IPS DF 4.7 (cell line): ENCODE measurements around the gene FAM149B1.
A peak's percentile ranks its signal among the peaks of the same experiment; 100 is the strongest.
"Not testable (repeated sequence)": the region's sequence is repeated elsewhere in the genome, so short reads cannot be mapped to it uniquely, and the experiment has no call there.

ENCODE experiments used
- DNase-seq: peaks from one replicate; pipeline ENCODE4 v3.0.0-alpha.2; 2013; ENCODE audit warnings: low spot score; ENCODE audit errors: extremely low read depth

FAM149B1 gene

DNA sequence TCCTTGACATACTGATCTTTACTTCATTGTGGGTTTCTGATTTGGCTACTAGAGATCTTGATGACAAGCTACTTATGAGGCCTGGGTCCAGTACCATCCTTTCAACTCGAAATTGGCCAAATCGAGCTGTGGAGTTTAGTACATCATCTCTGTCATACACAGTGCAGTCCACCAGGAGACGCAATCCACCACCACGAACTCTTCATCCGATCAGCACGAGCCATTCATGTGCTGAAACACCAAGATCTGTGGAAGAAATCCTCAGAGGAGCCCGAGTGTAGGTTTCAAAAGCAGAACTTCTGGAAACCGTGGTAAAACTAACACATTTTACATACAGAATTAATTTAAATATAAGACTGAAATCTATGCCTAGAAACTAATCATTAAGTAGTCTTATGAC is 65.0 kb downstream of the FAM149B1 start:
- DNase-seq: no peak

DNA sequence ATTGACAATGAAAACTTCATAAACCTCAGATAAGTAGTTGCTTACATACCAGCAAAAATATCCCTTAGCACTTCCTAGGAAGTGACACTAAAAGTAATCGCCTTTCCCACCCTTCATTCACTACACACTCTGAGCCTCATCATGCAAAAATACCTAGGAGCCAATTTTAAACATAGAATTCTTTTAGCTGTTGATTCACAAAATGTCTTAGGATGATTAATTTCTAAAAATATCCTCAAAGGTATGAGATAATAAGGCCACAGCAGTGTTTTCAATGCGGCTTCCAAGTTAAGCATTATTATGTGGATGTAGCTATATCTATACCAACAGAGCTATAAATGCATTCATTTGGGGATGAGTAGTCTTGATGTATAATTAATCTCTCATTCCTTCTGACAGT is 66.0 kb downstream of the FAM149B1 start:
- DNase-seq: no peak

DNA sequence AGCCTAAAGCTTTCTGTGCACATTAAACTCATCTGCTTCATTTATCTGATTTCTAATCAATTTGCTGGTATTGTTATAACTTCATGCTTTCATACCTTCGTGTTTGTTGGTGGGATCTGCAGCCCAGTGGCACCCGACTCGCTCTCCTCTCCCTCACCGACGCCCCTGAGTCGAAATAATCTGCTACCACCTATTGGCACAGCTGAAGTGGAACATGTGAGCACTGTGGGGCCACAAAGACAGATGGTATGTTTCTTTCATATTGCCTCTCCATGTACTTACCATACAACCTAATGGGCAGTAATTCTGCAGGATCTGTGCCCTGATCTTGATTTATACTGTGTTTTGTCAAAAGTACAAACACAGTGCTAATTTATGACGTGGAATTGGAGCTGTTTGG is 66.8 kb downstream of the FAM149B1 start:
- DNase-seq: no peak

DNA sequence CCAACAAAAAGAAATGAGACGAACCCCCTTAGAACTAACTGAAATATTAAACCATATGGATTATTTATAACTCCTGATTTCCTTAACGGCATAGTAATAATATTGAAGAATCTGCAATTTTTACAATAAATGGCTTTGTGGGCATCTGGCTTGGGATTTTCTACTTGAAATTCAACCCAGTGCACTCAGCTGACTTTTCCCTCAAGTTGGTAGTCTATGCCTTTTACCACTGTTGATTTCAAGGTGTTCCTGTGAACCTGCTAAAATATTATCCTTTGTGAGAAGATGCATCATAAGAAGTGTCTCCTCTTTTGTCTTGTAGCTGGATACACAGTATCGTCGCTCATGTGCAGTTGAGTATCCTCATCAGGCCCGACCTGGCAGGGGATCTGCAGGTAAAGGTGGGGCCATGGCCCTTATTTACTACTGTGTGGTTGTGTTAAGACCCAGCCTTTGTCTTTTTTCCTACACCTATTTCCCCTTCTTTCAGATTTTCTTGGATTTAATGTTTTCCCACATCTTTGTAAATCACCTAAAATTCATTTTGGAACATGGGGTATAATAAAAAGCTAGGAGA is 71.2 kb downstream of the FAM149B1 start:
- DNase-seq: no peak

DNA sequence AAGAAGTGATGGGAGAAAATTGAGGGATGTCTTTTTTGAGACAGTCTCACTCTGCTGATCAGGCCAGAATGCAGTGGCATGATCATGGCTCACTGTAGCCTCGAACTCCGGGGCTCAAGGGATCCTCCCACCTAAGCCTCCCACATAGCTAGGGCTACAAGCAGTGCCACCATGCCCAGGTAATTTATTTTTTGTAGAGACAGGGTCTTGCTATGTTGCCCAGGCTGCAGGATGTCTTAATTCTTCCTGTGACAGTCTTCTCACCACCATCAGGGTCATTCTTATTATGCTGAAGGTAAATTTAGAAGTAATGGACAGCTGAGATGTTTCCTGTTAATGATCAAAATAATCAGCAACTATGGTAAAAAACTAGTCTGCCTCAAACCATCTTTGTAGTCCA is 72.0 kb downstream of the FAM149B1 start:
- no peak for DNase-seq

DNA sequence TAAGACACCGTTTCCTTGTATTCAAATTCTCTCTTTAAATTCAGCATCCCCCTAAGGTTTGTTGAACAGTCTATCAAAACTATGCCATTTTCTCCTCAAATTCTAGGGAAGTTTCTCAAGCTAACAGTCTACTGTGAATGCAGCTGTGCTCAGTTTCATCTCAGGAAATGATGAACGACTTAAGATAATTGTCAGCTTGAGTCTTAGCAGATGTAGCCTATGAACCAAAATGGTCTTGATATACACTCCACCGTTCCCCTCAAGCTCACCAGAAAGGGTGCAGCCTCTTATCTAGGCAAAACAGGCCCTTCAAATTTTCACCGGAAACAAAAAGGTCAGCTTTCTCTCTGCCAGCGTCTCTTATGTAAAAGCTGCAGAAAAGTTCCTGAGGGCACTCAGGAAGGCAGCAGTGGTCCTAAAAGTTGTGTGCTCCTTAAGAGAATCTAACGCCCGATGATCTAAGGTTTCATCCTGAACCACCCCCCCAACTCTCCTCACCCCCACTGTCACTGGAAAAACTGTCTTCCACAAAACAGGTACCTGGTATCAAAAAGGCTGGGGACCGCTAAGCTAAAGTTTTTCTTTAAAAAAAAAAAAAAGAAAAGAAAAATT is 77.1 kb downstream of the FAM149B1 start:
- DNase-seq: no peak

DNA sequence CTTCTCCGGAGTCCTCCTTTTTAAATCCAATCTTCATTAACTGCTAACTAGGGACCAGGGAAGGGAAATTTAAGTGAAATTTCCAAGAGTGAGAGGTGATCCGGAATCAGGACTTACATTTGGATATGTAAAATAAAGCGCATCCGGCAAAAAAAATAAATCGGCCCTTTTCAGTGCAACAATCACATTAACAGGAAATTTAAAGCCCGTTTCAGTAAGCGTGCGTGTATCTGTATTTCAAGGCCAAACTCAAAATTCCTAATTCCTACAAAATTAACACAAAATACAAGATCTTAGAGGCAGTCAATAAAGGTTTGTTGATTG is 78.4 kb downstream of the FAM149B1 start:
- DNase-seq: no peak

DNA sequence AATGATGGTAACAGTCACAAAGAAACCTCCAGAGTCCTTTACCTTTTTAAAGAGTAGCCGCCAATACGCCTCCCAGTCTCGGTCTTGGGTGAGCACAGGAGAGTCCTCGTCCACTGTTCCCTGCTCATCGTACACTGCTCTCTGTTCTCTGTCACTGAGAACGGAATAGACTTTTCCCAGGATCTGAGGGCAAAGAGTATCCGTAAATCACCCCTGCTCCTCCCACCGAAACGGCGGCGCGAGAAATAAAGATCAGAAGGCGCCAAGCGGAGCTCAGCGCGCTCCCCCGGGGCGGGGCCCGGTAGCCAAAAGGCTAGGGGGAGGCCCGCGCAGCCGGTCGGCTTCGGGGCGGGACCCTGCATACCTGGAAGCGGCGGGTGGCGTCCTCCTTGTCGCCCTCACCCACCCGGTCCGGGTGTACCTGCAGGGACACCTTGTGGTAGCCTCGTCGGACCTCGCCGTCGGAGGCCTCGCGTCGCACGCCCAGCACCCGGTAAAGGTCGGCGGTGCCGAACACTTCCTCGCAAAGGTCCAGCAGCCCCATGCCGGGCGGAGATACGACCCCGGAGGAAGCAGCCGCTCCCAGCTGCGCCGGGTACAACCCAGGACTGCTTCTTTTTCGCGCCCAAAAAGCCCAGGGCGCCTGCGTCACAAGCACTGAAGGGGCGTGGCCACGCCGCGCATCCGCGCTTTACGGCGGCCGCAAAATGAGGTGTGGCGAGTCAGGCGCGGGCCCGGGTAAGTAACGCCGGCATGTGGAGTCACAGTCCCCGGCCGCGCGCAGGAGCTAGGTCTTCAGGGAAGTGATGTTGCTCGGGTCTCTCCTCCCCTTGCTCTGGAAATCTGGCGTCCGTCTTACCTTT is 79.0 kb downstream of the FAM149B1 start, which contains the start of gene DNAJC9:
Gene DNAJC9, minus strand, starts transcription at position 610 of the 863 bp plus-strand sequence. Its CDS starts 66 bp downstream, at position 544.
- peak; percentile 64 for DNase-seq

DNA sequence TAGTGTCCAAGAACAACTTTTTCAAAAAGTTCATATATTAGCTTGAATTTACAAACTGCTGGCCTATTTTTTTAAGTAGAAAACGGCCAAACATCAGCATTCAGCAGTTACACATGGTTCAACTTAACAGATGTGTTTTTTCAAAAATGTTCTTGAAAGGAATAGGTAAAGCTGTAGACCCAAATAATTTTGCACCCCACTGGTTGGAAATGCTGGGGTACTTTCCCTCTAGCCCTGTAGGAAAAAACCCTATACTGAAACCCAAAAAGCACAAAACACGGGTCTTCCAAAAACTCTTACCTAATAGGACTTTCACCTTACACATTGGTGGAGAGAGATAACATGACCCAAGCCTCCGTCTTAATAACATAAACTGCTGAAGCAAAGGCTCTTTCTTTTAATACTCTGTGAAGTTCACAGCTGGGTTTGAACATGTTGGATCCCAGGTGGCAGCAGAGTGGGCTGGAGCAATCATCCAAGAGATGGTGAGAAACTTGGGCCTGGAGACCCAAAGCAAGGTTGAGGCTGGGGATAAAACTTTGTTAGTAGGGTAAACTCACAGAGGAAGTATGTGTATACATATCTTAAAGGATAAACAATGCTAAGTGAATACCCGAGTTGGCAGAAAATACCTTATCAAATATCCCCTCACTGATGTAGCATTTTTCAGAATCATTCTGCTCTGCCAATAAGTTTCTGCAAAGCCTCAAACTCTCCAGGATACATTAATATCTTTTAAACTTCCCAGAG is 79.8 kb downstream of the FAM149B1 start:
- DNase-seq: no peak

DNA sequence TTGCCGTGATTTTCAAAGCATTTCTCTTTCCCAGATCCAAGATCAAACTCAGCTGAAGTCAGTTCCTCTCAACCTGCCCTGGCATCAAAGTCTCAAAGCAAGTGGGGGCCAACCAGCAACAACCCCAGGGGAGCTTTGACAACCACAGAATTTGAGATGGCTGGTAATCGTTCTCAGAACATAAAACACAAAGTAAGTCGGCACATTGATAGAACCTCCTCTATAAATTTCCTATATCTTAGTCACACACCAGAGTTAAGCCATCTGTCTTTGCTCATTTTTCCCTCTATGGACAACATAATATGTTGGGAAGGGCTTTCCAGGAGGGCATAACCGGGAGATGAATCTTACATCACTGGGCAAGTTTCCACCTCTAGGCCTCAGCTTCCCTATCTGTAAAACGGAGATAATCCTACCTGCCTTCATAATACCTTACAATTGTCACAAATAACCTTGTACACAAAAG is 80.4 kb downstream of the FAM149B1 start:
- DNase-seq: no peak

DNA sequence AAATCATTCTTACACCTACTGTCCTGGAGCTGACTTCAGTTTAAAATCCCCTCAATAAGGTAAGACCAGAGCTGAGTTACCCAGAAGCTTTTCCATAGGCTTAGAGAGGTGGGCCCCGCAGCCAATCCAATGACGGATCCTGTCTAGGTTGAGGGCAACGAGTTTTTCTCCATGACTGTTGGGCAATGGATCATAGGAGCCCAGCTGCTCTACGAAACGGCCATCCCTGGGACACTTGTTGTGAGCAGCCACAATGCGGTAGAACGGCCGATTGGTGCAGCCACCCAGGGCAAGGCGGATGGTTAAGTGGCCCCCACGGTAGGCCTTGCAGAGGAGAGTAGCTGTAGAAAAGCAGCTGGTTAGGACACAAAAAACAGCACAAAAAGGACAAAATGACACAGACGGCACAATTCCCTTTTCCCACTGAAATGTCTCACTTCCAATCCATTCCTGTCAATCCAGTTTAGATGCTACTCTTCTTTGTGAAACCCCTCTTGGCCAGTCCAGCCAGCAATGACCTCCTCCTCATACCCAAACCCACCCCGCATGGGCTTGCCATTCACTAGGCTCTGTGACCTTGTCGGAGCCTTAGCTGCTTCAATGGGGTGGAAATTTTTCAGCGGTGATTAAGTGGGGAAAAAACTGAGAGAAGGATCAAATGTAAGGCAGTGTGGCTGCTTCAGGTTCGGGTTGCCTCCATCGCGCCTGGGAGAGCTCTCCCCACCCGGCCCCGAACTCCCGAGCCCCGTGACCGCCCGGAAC is 83.9 kb downstream of the FAM149B1 start:
- DNase-seq: no peak

DNA sequence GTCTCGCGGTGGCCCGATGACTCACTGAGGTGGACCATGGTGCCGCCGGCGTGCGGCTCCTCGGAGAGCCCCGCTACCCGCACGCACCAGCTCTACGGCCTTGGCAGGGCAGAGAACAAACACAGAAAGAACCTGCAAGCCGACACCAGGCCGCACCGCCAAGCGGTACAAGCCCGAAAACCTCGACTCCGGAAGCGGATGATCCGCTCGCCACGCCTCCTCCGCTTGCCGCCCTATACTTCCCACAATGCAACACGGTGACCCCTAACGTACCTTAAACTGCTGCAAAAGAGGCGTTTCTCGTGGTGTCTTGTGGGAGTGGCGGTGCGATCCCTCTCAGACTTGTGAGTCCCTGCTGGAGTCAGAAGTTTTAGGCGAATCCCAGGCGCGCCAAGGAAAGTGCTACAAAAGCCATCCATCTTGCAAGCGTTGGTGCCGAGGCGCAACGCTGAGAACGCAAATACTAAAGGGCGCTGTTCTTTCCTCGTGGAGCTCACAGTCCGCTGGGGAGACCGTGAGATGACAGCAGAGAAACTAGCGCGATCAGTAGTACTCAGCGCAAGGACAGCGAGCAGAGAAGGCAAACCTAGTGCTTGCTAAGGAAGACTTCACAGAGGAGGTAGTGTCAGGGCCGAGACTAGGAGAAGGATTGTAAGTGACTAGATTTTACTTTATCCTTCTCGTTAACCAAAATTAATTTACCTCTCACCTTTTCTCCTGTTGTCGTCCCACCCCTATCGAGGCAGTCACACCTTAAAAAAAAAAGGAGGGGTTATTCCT is 84.7 kb downstream of the FAM149B1 start, which contains the start of gene MRPS16:
Gene MRPS16, minus strand, starts transcription at position 200 of the 780 bp plus-strand sequence. Its CDS starts 162 bp downstream, at position 38.
- peak; percentile 93 for DNase-seq

DNA sequence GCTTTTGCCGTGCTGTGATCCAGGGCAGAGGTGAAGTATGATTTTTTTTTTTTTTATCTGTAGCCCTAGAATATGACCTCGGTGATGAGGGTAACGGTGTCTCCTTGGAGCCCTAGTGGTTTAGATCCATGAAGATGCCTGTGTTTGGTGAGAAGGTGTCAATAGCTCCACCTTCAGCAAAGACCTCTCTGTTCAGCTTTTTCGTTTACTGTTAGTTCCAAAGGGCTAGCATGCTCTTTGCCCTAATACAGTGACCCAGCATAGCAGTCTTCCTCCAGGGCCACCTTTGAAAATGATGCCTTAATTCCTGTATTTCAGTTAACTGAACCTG is 85.3 kb downstream of the FAM149B1 start:
- no peak for DNase-seq

DNA sequence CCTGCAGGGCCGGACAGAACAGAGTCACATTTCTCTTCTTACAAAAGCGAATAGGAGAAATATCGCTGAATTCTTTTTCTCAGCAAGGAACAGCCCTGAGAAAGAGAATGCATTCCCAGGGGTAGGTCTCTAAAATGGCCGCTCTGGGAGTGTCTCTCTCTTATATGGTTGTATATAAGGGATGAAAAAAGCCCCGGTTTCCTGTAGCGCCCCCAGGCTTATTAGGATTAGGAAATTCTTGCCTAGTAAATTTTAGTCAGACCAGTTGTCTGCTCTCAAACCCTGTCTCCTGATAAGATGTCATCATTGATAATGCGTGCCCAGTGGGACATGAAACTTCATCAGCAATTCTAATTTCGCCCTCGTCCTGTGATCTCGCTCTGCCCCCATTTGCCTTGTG is 90.7 kb downstream of the FAM149B1 start:
- DNase-seq: not testable (repeated sequence)

DNA sequence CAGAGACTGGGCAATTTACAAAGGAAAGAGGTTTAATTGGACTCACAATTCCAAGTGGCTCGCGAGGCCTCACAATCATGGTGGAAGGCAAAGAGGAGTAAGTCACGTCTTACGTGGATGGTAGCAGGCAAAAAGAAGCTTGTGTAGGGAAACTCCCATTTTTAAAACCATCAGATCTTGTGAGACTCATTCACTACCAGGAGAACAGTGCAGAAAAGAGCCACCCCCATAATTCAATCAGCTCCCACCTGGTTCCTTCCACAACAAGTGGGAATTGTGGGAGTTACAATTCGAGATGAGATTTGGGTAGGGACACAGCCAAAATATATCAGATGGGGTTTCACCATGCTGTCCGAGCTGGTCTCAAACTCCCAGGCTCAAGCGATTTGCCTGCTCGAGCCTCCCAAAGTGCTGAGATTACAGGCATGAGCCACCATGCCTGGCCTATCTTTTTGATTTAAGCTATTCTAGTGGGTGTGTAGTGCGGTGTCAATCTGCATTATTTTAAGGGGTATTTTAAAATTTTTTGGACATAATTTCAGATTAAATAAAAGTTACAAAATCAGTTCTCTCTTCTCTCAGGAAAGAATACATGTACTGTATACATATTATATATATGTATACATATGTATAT is 93.6 kb downstream of the FAM149B1 start:
- DNase-seq: no peak

DNA sequence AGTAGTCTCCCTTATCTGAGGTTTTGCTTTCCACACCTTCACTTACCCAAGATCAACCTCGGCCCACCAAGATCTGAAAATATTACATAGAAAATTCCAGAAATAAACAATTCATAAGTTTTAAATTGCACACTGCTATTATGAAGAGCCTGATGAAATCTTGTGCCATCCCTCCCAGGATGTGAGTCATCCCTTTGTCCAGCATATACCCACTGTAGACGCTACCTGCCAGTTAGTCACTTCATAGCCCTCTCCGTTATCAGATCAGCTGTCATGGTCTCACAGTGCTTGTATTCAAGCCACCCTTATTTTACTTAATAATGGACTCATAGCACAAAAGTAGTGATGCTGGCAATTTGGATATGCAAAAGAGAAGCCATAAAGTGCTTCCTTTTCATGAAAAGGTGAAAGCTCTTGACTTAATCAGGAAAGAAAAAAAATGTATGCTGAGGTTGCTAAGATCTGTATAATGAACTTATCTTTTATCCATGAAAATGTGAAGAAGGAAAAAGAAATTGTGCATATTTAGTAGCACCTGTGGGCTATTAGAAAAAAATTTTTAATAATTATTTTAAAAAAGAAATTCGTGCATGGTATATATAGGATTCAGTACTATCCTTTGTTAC is 94.3 kb downstream of the FAM149B1 start:
- DNase-seq: no peak

DNA sequence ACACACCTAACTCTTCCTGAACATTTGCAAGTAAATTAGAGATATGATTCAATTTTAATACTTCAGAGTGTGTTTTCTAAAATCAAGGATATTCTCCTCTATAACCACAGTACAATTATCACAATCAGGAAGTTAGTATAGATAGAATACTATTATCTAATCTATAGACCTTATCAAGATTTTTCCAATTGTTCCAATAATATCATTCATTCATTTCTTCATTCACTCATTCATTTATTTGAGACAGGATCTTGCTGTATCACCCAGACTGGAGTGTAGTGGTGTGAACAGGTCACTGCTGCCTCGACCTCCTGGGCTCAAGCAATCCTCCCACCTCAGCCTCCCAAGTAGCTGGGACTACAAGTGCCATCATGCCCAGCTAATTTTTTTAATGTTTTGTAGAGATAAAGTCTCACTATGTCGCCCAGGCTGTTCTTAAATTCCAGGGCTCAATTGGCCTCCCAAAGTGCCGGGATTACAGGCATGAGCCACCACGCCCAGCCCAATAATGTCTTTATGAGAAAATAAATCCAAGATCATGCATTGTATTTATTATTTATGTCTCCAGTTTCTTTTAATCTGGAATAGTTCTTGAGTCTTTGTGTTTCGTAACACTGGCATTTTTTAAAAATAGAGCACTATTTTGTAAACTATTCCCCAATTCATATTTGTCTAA is 95.1 kb downstream of the FAM149B1 start:
- DNase-seq: no peak

DNA sequence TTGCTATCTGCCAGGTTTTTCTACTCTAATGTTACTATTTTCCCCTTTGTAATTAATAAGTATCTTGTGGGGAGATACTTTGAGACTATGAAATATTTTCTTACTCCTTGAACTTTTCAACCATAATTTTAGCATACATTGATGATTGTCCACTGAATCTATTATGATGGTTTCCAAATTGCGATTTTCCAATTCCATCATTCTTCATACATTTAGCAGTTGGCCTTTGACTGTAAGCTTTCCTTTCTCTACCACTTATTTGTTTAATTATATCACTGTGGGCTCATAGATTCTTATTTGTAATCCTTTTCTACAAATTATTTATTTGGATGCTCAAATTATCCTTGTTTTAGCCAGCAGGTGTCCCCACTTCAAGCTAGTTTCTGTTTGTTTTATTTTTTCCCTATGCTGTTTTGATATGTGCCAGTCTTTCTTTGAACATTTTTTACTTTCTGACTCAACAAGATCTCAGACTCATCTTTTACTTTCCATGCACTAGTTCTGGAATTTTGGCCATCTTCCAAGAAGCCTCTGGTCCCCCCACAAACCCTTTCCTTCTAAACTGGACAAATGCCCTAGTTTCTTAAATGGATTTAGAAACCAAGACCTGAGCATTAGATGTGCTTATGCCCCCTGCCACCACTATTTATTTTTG is 95.9 kb downstream of the FAM149B1 start:
- no peak for DNase-seq
